IMR-90 (cell line): ENCODE data around the gene PCYOX1L. TPM values are rescaled to one million over a fixed set of nuclear protein-coding genes. Genes with fewer than 3 reads are reported as not detected.

Experiments
- ATAC-seq: fragments of 200-7000 bp; cut with Tn5 transposase; 2 replicates; pipeline ENCODE4 v1.9.1; 2020; ENCODE audit warnings: low read depth, mild to moderate bottlenecking, moderate library complexity
- BruUV-seq: library from RNA; stranded (reverse); fragments of 400-500 nt; replicated peaks from 2 replicates; lab custom pipeline; 2021; lab: Mats Ljungman, UMichigan
- CTCF ChIA-PET: fragments of 300-600 bp; formaldehyde crosslinking; extraction: SDS; loops from one replicate; lab custom pipeline; 2021; ENCODE audit warnings: antibody characterized with exemption; lab: Yijun Ruan, JAX
- POLR2A ChIA-PET: fragments of 300-600 bp; sonication (Branson Sonifier 250); formaldehyde crosslinking; loops from one replicate; lab custom pipeline; 2022; ENCODE audit warnings: antibody characterized with exemption; ENCODE audit not compliant: unreplicated experiment; lab: Charles Lee
- DNase-seq: peaks from one replicate; pipeline ENCODE4 v3.0.0; 2013
- H2AFZ ChIP-seq: replicated peaks from 2 replicates; pipeline ENCODE3; 2013; ENCODE audit warnings: low read length, mild to moderate bottlenecking; ENCODE audit not compliant: poor library complexity
- H2AK5ac ChIP-seq: 2 replicates; pipeline ENCODE4 v1.6.1; 2013; ENCODE audit warnings: low read depth, low read length, inconsistent platforms
- H2AK9ac ChIP-seq: replicated peaks from 2 replicates; pipeline ENCODE3; 2013; ENCODE audit warnings: mild to moderate bottlenecking, low read depth, low read length, moderate library complexity; ENCODE audit not compliant: poor library complexity
- H2BK120ac ChIP-seq: 2 replicates; pipeline ENCODE4 v1.6.1; 2013; ENCODE audit warnings: low read depth, low read length, inconsistent platforms
- H2BK15ac ChIP-seq: 3 replicates; pipeline ENCODE4 v1.6.1; 2013; ENCODE audit warnings: low read depth, low read length, inconsistent platforms
- H2BK20ac ChIP-seq: 2 replicates; pipeline ENCODE4 v1.6.1; 2013; ENCODE audit warnings: low read depth, mild to moderate bottlenecking, inconsistent platforms, low read length, moderate library complexity
- H2BK5ac ChIP-seq: 2 replicates; pipeline ENCODE4 v1.6.1; 2013; ENCODE audit warnings: mild to moderate bottlenecking, low read depth, low read length, inconsistent platforms; ENCODE audit not compliant: poor library complexity, severe bottlenecking
- H3K14ac ChIP-seq: replicated peaks from 2 replicates; pipeline ENCODE4 v1.6.1; 2013; ENCODE audit warnings: low read depth, low read length, inconsistent platforms
- H3K18ac ChIP-seq: 2 replicates; pipeline ENCODE4 v1.6.1; 2013; ENCODE audit warnings: low read depth, low read length, control low read depth
- H3K23ac ChIP-seq: 2 replicates; pipeline ENCODE4 v1.6.1; 2013; ENCODE audit warnings: low read depth, low read length, inconsistent platforms
- H3K27ac ChIP-seq: 2 replicates; pipeline ENCODE4 v1.5.1; 2013; ENCODE audit warnings: mild to moderate bottlenecking, control low read depth, low read length; ENCODE audit not compliant: insufficient read depth
- H3K27me3 ChIP-seq: 2 replicates; pipeline ENCODE4 v1.6.1; 2013; ENCODE audit warnings: low read length; ENCODE audit not compliant: control insufficient read depth, insufficient read depth
- H3K36me3 ChIP-seq: 2 replicates; pipeline ENCODE4 v1.6.1; 2013; ENCODE audit warnings: low read length, mixed read lengths; ENCODE audit not compliant: control insufficient read depth, insufficient read depth
- H3K4ac ChIP-seq: 2 replicates; pipeline ENCODE4 v1.6.1; 2013; ENCODE audit warnings: low read depth, low read length, inconsistent platforms
- H3K4me1 ChIP-seq: 2 replicates; pipeline ENCODE4 v1.6.1; 2013; ENCODE audit warnings: low read length, mixed read lengths; ENCODE audit not compliant: control insufficient read depth, insufficient read depth
- H3K4me2 ChIP-seq: 2 replicates; pipeline ENCODE4 v1.6.1; 2013; ENCODE audit warnings: low read depth, mild to moderate bottlenecking, control low read depth, low read length, moderate library complexity
- H3K4me3 ChIP-seq: 2 replicates; pipeline ENCODE4 v1.5.1; 2013; ENCODE audit warnings: low read depth, mild to moderate bottlenecking, control low read depth, low read length, moderate library complexity; ENCODE audit not compliant: insufficient read depth
- H3K56ac ChIP-seq: 2 replicates; pipeline ENCODE4 v1.6.1; 2013; ENCODE audit warnings: low read length, inconsistent platforms; ENCODE audit not compliant: insufficient read depth; ENCODE audit errors: extremely low read depth
- H3K79me1 ChIP-seq, 2 experiments: 2 replicates each; pipeline ENCODE4 v1.6.1; 2013; ENCODE audit warnings: low read length in 2 of 2, inconsistent platforms in 1 of 2, low read depth in 1 of 2
- H3K9ac ChIP-seq: 2 replicates; pipeline ENCODE4 v1.6.1; 2013; ENCODE audit warnings: low read depth, low read length, control low read depth
- H3K9me1 ChIP-seq: 2 replicates; pipeline ENCODE4 v1.6.1; 2013; ENCODE audit warnings: low read length, inconsistent platforms; ENCODE audit not compliant: insufficient read depth
- H3K9me3 ChIP-seq: 2 replicates; pipeline ENCODE4 v1.6.1; 2013; ENCODE audit warnings: low read length; ENCODE audit not compliant: control insufficient read depth, insufficient read depth
- H4K20me1 ChIP-seq: 2 replicates; pipeline ENCODE4 v1.6.1; 2013; ENCODE audit warnings: low read length, inconsistent platforms; ENCODE audit not compliant: insufficient read depth
- H4K5ac ChIP-seq: 2 replicates; pipeline ENCODE4 v1.6.1; 2013; ENCODE audit warnings: mild to moderate bottlenecking, low read depth, low read length, control low read depth
- H4K8ac ChIP-seq, 2 experiments: 2 replicates each; pipeline ENCODE4 v1.6.1; 2013; ENCODE audit warnings: low read depth in 2 of 2, low read length in 2 of 2, control low read depth in 1 of 2, inconsistent platforms in 1 of 2
- H4K91ac ChIP-seq: 2 replicates; pipeline ENCODE4 v1.6.1; 2013; ENCODE audit warnings: low read depth, low read length, inconsistent platforms; ENCODE audit not compliant: insufficient read depth
- BHLHE40 ChIP-seq: fragments of 150-350 bp; IDR thresholded peaks from 2 replicates; pipeline ENCODE4 v1.6.1; 2016; ENCODE audit warnings: mild to moderate bottlenecking, low read depth, low read length
- CEBPB ChIP-seq: IDR thresholded peaks from 2 replicates; pipeline ENCODE4 v1.6.1; 2012; ENCODE audit warnings: low read depth, low read length, improper control_type of control experiment
- CHD1 ChIP-seq: IDR thresholded peaks from 2 replicates; pipeline ENCODE4 v1.6.1; 2012; ENCODE audit warnings: low read depth, low read length, improper control_type of control experiment
- FOS ChIP-seq: fragments of 150-350 bp; IDR thresholded peaks from 2 replicates; pipeline ENCODE4 v1.6.1; 2016; ENCODE audit warnings: low read depth, low read length
- MAFK ChIP-seq: IDR thresholded peaks from 2 replicates; pipeline ENCODE4 v1.6.1; 2012; ENCODE audit warnings: low read depth, low read length, improper control_type of control experiment
- MAZ ChIP-seq: IDR thresholded peaks from 2 replicates; pipeline ENCODE4 v1.6.1; 2012; ENCODE audit warnings: low read depth, mild to moderate bottlenecking, low read length, improper control_type of control experiment, moderate library complexity, borderline replicate concordance
- NFE2L2 ChIP-seq: fragments of 150-350 bp; IDR thresholded peaks from 2 replicates; pipeline ENCODE4 v1.6.1; 2016; ENCODE audit warnings: low read depth, mild to moderate bottlenecking, low read length
- POLR2A ChIP-seq: IDR thresholded peaks from 2 replicates; pipeline ENCODE4 v1.6.1; 2012; ENCODE audit warnings: mild to moderate bottlenecking, low read depth, low read length
- RAD21 ChIP-seq: IDR thresholded peaks from 2 replicates; pipeline ENCODE4 v1.6.1; 2012; ENCODE audit warnings: low read length, improper control_type of control experiment
- RCOR1 ChIP-seq: IDR thresholded peaks from 2 replicates; pipeline ENCODE4 v1.6.1; 2012; ENCODE audit warnings: mild to moderate bottlenecking, low read length, improper control_type of control experiment; ENCODE audit not compliant: insufficient replicate concordance
- RFX5 ChIP-seq: IDR thresholded peaks from 2 replicates; pipeline ENCODE4 v1.8.0; 2012; ENCODE audit warnings: low read depth, mild to moderate bottlenecking, low read length, moderate library complexity
- SMC3 ChIP-seq: fragments of 150-350 bp; IDR thresholded peaks from 2 replicates; pipeline ENCODE4 v1.6.1; 2016; ENCODE audit warnings: low read depth, mild to moderate bottlenecking, antibody characterized with exemption, low read length, moderate library complexity
- WGBS, 2 experiments: methylation state at CpG; one replicate each; pipeline versions ENCODE4 v1.1.5 to v1.1.7; 2013; ENCODE audit warnings: missing lambda C conversion rate in 2 of 2; ENCODE audit not compliant: insufficient read length in 1 of 2; ENCODE audit errors: extremely low coverage in 2 of 2; 5-methylcytosine and 5-hydroxymethylcytosine counted together
- dilution Hi-C: fragments of 300-500 bp; cut with HindIII; formaldehyde crosslinking; loops from one replicate; pipeline ENCODE4 v1.14.3; 2018; ENCODE audit warnings: low sequenced_read_pairs; ENCODE audit not compliant: unreplicated experiment
- in situ Hi-C: fragments of 300-500 bp; cut with MboI; formaldehyde crosslinking; loops from 3 replicates; pipeline ENCODE4 v1.14.3; 2019; ENCODE audit warnings: low sequenced_read_pairs, inconsistent platforms, mixed read lengths
- intact Hi-C: fragments of 100-400 bp; cut with micrococcal nuclease; formaldehyde crosslinking; loops from 2 replicates; pipeline ENCODE4 v1.10.0; 2022
- polyA plus RNA-seq, 3 experiments: library from polyadenylated mRNA; depleted of rRNA; stranded (reverse); fragments of >200 nt; gene quantifications; 2 replicates each; pipeline ENCODE4 v1.2.3, GENCODE V29; 2012; ENCODE audit warnings: low replicate concordance in 1 of 3
- total RNA-seq: library from RNA; depleted of rRNA; stranded (reverse); fragments of >200 nt; gene quantifications from 2 replicates; pipeline ENCODE4 v1.2.3, GENCODE V29; 2012
- TF ChIP-seq, protein P1 (sequence below): fragments of 150-350 bp; IDR thresholded peaks from 2 replicates; pipeline ENCODE4 v1.6.1; 2017; ENCODE audit warnings: mild to moderate bottlenecking, antibody characterized with exemption, low read length, low read depth
- TF ChIP-seq, protein P2 (sequence below): fragments of 150-350 bp; IDR thresholded peaks from 2 replicates; pipeline ENCODE4 v1.6.1; 2016; ENCODE audit warnings: low read depth, mild to moderate bottlenecking, low read length, moderate library complexity, borderline replicate concordance
- TF ChIP-seq, protein P3 (sequence below): conservative IDR thresholded peaks from 2 replicates; pipeline ENCODE4 v1.5.1; 2012; ENCODE audit warnings: mild to moderate bottlenecking, low read depth, low read length, improper control_type of control experiment

Gene PCYOX1L
- total and polyA plus RNA-seq, 2 of the 4 experiments (the other 2 are of a cell fraction), result 7.0 to 14.3 TPM

DNA sequence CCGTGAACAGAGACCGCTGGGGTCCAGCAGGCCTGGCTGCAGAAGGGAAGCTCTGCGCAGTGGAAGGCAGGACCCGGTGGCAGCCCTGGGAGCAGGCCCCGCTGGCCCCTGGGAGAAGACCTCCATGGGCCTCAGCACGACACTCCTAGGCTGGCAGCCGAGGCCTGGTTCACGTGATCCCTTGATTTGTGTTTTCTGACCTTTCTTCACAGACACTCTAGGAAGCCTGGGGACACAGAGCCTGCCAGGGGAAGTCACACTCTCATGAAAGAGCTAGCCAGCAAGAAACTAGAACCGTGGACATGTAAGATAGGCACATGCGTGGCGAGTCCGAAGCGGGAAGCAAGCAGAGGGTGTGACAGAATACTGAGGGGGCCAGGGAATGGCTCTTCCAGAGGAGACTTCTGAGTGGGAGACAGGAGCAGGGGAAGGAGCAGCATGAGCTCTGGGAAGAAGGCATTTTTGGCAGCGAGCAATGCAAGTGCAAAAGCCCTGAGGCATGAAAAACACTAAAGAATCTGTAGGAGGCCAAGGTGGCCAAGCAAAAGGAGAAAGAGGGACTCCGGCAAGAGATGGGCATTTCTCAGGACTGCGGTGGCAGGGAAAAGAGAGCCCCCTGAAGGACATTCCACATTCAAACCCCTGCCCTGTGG is 47.8 kb downstream of the PCYOX1L start:
- BruUV-seq, result no TSS peak
- intact Hi-C loops (loop anchor here (2.0 kb wide), 1 partner anchor 17 kb away; no protein-coding TSS in a partner anchor), in situ Hi-C loops (no loop called here), dilution Hi-C loops (no loop called here)
- Histone ChIP-seq H2BK20ac (peak overlapping the region; percentile 95), H3K4me1 (peaks cover 24% of the 10 kb centered on the region), H2BK5ac (peak overlapping the region; percentile 96), H2AK9ac (peak overlapping the region; percentile 94), H2BK15ac (peak overlapping the region; percentile 99; the same call in 2 of the 3 replicates), H4K20me1 (peaks cover 44% of the 10 kb centered on the region), H2BK120ac (peak overlapping the region; percentile 94), H2AFZ (peak overlapping the region; percentile 44), H3K9ac (peak overlapping the region; percentile 79), H3K9me1 (peaks cover 12% of the 10 kb centered on the region), H3K4me2 (peak overlapping the region; percentile 35; the same call in 1 of the 2 replicates), H4K8ac (peak overlapping the region; percentile 86 to 88), H2AK5ac (peak overlapping the region; percentile 97), H3K4ac (peak overlapping the region; percentile 99), H3K27ac (peak overlapping the region; percentile 93), H4K5ac (peak overlapping the region; percentile 76), H3K36me3 (peaks cover 27% of the 10 kb centered on the region), H3K4me3 (no peak overlapping the region), H3K79me1 (peaks cover 7 to 47% of the 10 kb centered on the region in 2 experiments; a peak in 3 of 4 replicates), H3K27me3 (no peaks in the 10 kb centered on the region), H4K91ac (peak overlapping the region; percentile 96), H3K18ac (peak overlapping the region; percentile 86), H3K23ac (peak overlapping the region; percentile 92), H3K56ac (peak overlapping the region; percentile 90), H3K9me3 (no peaks in the 10 kb centered on the region), H3K14ac (peak overlapping the region; percentile 61)
- POLR2A ChIA-PET, result interaction anchor here (1.1 to 2.5 kb wide), 2 partner anchors 12 to 18 kb away, joined by 4 to 42 read pairs; no protein-coding TSS in a partner anchor
- DNase-seq (no peak), ATAC-seq (no peak)
- CTCF ChIA-PET, result interaction anchor here (0.6 to 2.0 kb wide), 3 partner anchors 8 to 19 kb away, joined by 3 to 6 read pairs (median 6); no protein-coding TSS in a partner anchor
- 64% methylated on average over 6 of the region's 16 CpGs; no CpG with 5 or more reads in 1 of the 2 experiments for WGBS, 2 experiments
- TF ChIP-seq BHLHE40 (no peak), NFE2L2 (no peak), RCOR1 (no peak), CHD1 (no peak), FOS (no peak), RAD21 (no peak), POLR2A (no peak), CEBPB (no peak), MAFK (no peak), MAZ (no peak), RFX5 (no peak), SMC3 (no peak)
- TF ChIP-seq, protein P1, sequence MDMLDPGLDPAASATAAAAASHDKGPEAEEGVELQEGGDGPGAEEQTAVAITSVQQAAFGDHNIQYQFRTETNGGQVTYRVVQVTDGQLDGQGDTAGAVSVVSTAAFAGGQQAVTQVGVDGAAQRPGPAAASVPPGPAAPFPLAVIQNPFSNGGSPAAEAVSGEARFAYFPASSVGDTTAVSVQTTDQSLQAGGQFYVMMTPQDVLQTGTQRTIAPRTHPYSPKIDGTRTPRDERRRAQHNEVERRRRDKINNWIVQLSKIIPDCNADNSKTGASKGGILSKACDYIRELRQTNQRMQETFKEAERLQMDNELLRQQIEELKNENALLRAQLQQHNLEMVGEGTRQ, result no peak
- TF ChIP-seq, protein P2, sequence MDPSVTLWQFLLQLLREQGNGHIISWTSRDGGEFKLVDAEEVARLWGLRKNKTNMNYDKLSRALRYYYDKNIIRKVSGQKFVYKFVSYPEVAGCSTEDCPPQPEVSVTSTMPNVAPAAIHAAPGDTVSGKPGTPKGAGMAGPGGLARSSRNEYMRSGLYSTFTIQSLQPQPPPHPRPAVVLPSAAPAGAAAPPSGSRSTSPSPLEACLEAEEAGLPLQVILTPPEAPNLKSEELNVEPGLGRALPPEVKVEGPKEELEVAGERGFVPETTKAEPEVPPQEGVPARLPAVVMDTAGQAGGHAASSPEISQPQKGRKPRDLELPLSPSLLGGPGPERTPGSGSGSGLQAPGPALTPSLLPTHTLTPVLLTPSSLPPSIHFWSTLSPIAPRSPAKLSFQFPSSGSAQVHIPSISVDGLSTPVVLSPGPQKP, result no peak
- TF ChIP-seq, protein P3, sequence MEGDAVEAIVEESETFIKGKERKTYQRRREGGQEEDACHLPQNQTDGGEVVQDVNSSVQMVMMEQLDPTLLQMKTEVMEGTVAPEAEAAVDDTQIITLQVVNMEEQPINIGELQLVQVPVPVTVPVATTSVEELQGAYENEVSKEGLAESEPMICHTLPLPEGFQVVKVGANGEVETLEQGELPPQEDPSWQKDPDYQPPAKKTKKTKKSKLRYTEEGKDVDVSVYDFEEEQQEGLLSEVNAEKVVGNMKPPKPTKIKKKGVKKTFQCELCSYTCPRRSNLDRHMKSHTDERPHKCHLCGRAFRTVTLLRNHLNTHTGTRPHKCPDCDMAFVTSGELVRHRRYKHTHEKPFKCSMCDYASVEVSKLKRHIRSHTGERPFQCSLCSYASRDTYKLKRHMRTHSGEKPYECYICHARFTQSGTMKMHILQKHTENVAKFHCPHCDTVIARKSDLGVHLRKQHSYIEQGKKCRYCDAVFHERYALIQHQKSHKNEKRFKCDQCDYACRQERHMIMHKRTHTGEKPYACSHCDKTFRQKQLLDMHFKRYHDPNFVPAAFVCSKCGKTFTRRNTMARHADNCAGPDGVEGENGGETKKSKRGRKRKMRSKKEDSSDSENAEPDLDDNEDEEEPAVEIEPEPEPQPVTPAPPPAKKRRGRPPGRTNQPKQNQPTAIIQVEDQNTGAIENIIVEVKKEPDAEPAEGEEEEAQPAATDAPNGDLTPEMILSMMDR, result no peak
